Measurements from ENCODE around the gene POC1A. TPM values are rescaled to one million over a fixed set of nuclear protein-coding genes. Genes with fewer than 3 reads are reported as not detected.

POC1A gene
- total and polyA plus RNA-seq, 4 experiments from 2014 or later, result 0.36 to 2.4 (median 1.0) TPM

GRCh38 chr3:52134761-52135160, 19.5 kb downstream of the POC1A start:
- Mint-ChIP-seq H3K27me3 (no peaks in the 10 kb centered on the region), H3K4me3 (no peak overlapping the region), H3K36me3 (no peaks in the 10 kb centered on the region), H3K4me1 (no peaks in the 10 kb centered on the region), H3K27ac (no peak overlapping the region), H3K9me3 (no peaks in the 10 kb centered on the region)
- intact Hi-C loops (cut with micrococcal nuclease), result no loop called here
- ChIA-PET CTCF (ENCODE audit: partially characterized antibody) (interaction anchor here (0.7 to 1.5 kb wide), 3 partner anchors 8 to 195 kb away, joined by 3 to 5 read pairs (median 3); no protein-coding TSS in a partner anchor), POLR2A (ENCODE audit: partially characterized antibody) (no interaction called here)
- Histone ChIP-seq H3K27me3 (ENCODE audit: insufficient read depth, low read length) (no peaks in the 10 kb centered on the region), H3K4me3 (ENCODE audit: low read length in 2 of 2) (no peak overlapping the region), H3K4me1 (ENCODE audit: insufficient read depth, low read length) (no peaks in the 10 kb centered on the region), H3K27ac (ENCODE audit: low read depth, low read length) (no peak overlapping the region), H3K36me3 (ENCODE audit: insufficient read depth, low read length) (no peaks in the 10 kb centered on the region), H3K9me3 (ENCODE audit: control insufficient read depth in 1 of 2, low read length in 2 of 2) (no peaks in the 10 kb centered on the region)
- no peak for DNase-seq

- Mint-ChIP-seq H3K4me1 (no peaks in the 10 kb centered on the region), H3K9me3 (no peaks in the 10 kb centered on the region), H3K27me3 (no peaks in the 10 kb centered on the region), H3K27ac (no peak overlapping the region), H3K36me3 (no peaks in the 10 kb centered on the region), H3K4me3 (no peak overlapping the region)
- no peak overlapping the region for H3K4me3 ChIP-seq (ENCODE audit: low read length in 2 of 2)
- ChIA-PET CTCF (ENCODE audit: partially characterized antibody) (no interaction called here), POLR2A (ENCODE audit: partially characterized antibody) (no interaction called here)
- no peak overlapping the region for H3K27ac ChIP-seq (ENCODE audit: low read depth, low read length)
- H3K9me3 ChIP-seq (ENCODE audit: control insufficient read depth in 1 of 2, low read length in 2 of 2), result no peaks in the 10 kb centered on the region
- intact Hi-C loops (cut with micrococcal nuclease), result no loop called here
- H3K27me3 ChIP-seq (ENCODE audit: insufficient read depth, low read length), result no peaks in the 10 kb centered on the region
- no peaks in the 10 kb centered on the region for H3K36me3 ChIP-seq (ENCODE audit: insufficient read depth, low read length)
- H3K4me1 ChIP-seq (ENCODE audit: insufficient read depth, low read length), result no peaks in the 10 kb centered on the region
- DNase-seq, result no peak
Measured at GRCh38 chr3:52132930-52133329, 21.3 kb downstream of the POC1A start.

- Mint-ChIP-seq H3K36me3 (no peaks in the 10 kb centered on the region), H3K27me3 (no peaks in the 10 kb centered on the region), H3K4me3 (no peak overlapping the region), H3K4me1 (no peaks in the 10 kb centered on the region), H3K9me3 (no peaks in the 10 kb centered on the region), H3K27ac (peak overlapping the region in 1 of 7 donors; percentile 8)
- no peaks in the 10 kb centered on the region for H3K36me3 ChIP-seq (ENCODE audit: insufficient read depth, low read length)
- no peaks in the 10 kb centered on the region for H3K9me3 ChIP-seq (ENCODE audit: control insufficient read depth in 1 of 2, low read length in 2 of 2)
- no peak overlapping the region for H3K4me3 ChIP-seq (ENCODE audit: low read length in 2 of 2)
- no peak overlapping the region for H3K27ac ChIP-seq (ENCODE audit: low read depth, low read length)
- CTCF ChIA-PET (ENCODE audit: partially characterized antibody), result interaction anchor here (0.8 kb wide), 1 partner anchor 128 kb away, joined by 6 read pairs; no protein-coding TSS in a partner anchor
- POLR2A ChIA-PET (ENCODE audit: partially characterized antibody), result no interaction called here
- no peaks in the 10 kb centered on the region for H3K4me1 ChIP-seq (ENCODE audit: insufficient read depth, low read length)
- no peak for DNase-seq
- no peaks in the 10 kb centered on the region for H3K27me3 ChIP-seq (ENCODE audit: insufficient read depth, low read length)
- intact Hi-C loops (cut with micrococcal nuclease), result no loop called here
Measured at GRCh38 chr3:52132041-52132440, 22.2 kb downstream of the POC1A start.

GRCh38 chr3:52130966-52131622, 23.1 kb downstream of the POC1A start:
- Histone ChIP-seq H3K4me3 (ENCODE audit: low read length in 2 of 2) (no peak overlapping the region), H3K36me3 (ENCODE audit: insufficient read depth, low read length) (no peaks in the 10 kb centered on the region), H3K27me3 (ENCODE audit: insufficient read depth, low read length) (no peaks in the 10 kb centered on the region), H3K9me3 (ENCODE audit: control insufficient read depth in 1 of 2, low read length in 2 of 2) (no peaks in the 10 kb centered on the region), H3K4me1 (ENCODE audit: insufficient read depth, low read length) (no peaks in the 10 kb centered on the region), H3K27ac (ENCODE audit: low read depth, low read length) (no peak overlapping the region)
- ChIA-PET POLR2A (ENCODE audit: partially characterized antibody) (no interaction called here), CTCF (ENCODE audit: partially characterized antibody) (interaction anchor here (1.1 kb wide), 1 partner anchor 10 kb away, joined by 3 read pairs; no protein-coding TSS in a partner anchor)
- no peak for DNase-seq
- intact Hi-C loops (cut with micrococcal nuclease), result no loop called here
- Mint-ChIP-seq H3K4me1 (no peaks in the 10 kb centered on the region), H3K27me3 (no peaks in the 10 kb centered on the region), H3K9me3 (no peaks in the 10 kb centered on the region), H3K27ac (no peak overlapping the region), H3K4me3 (no peak overlapping the region), H3K36me3 (no peaks in the 10 kb centered on the region)

GRCh38 chr3:52128118-52128683, 26.0 kb downstream of the POC1A start:
- Histone ChIP-seq H3K4me3 (ENCODE audit: low read length in 2 of 2) (no peak overlapping the region), H3K27me3 (ENCODE audit: insufficient read depth, low read length) (no peaks in the 10 kb centered on the region), H3K36me3 (ENCODE audit: insufficient read depth, low read length) (no peaks in the 10 kb centered on the region), H3K27ac (ENCODE audit: low read depth, low read length) (no peak overlapping the region), H3K4me1 (ENCODE audit: insufficient read depth, low read length) (no peaks in the 10 kb centered on the region), H3K9me3 (ENCODE audit: control insufficient read depth in 1 of 2, low read length in 2 of 2) (no peaks in the 10 kb centered on the region)
- Mint-ChIP-seq H3K4me3 (no peak overlapping the region), H3K4me1 (no peaks in the 10 kb centered on the region), H3K27me3 (no peaks in the 10 kb centered on the region), H3K27ac (peak overlapping the region in 1 of 7 donors; percentile 13), H3K36me3 (no peaks in the 10 kb centered on the region), H3K9me3 (no peaks in the 10 kb centered on the region)
- intact Hi-C loops (cut with micrococcal nuclease), result no loop called here
- no peak for DNase-seq
- ChIA-PET POLR2A (ENCODE audit: partially characterized antibody) (no interaction called here), CTCF (ENCODE audit: partially characterized antibody) (interaction anchor here (1.0 kb wide), 1 partner anchor 127 kb away, joined by 4 read pairs; no protein-coding TSS in a partner anchor)

GRCh38 chr3:52126500-52126899, 27.7 kb downstream of the POC1A start:
- DNase-seq, result no peak
- POLR2A ChIA-PET (ENCODE audit: partially characterized antibody), result no interaction called here
- Histone ChIP-seq H3K36me3 (ENCODE audit: insufficient read depth, low read length) (no peaks in the 10 kb centered on the region), H3K27me3 (ENCODE audit: insufficient read depth, low read length) (no peaks in the 10 kb centered on the region), H3K27ac (ENCODE audit: low read depth, low read length) (no peak overlapping the region), H3K4me1 (ENCODE audit: insufficient read depth, low read length) (no peaks in the 10 kb centered on the region), H3K4me3 (ENCODE audit: low read length in 2 of 2) (no peak overlapping the region), H3K9me3 (ENCODE audit: control insufficient read depth in 1 of 2, low read length in 2 of 2) (no peaks in the 10 kb centered on the region)
- Mint-ChIP-seq H3K36me3 (no peaks in the 10 kb centered on the region), H3K27ac (peak overlapping the region in 1 of 7 donors; percentile 32), H3K9me3 (no peaks in the 10 kb centered on the region), H3K4me1 (no peaks in the 10 kb centered on the region), H3K4me3 (no peak overlapping the region), H3K27me3 (no peaks in the 10 kb centered on the region)
- CTCF ChIA-PET (ENCODE audit: partially characterized antibody), result no interaction called here
- intact Hi-C loops (cut with micrococcal nuclease), result no loop called here

GRCh38 chr3:52126036-52126435, 28.2 kb downstream of the POC1A start:
- H3K4me3 ChIP-seq (ENCODE audit: low read length in 2 of 2), result no peak overlapping the region
- no peaks in the 10 kb centered on the region for H3K27me3 ChIP-seq (ENCODE audit: insufficient read depth, low read length)
- H3K36me3 ChIP-seq (ENCODE audit: insufficient read depth, low read length), result no peaks in the 10 kb centered on the region
- POLR2A ChIA-PET (ENCODE audit: partially characterized antibody), result no interaction called here
- H3K27ac Mint-ChIP-seq, result no peak overlapping the region
- no peaks in the 10 kb centered on the region for H3K9me3 Mint-ChIP-seq
- H3K4me3 Mint-ChIP-seq, result no peak overlapping the region
- H3K4me1 Mint-ChIP-seq, result no peaks in the 10 kb centered on the region
- CTCF ChIA-PET (ENCODE audit: partially characterized antibody), result interaction anchor here (0.6 kb wide), 1 partner anchor 174 kb away, joined by 4 read pairs; no protein-coding TSS in a partner anchor
- no peaks in the 10 kb centered on the region for H3K9me3 ChIP-seq (ENCODE audit: control insufficient read depth in 1 of 2, low read length in 2 of 2)
- no peaks in the 10 kb centered on the region for H3K36me3 Mint-ChIP-seq
- no peak overlapping the region for H3K27ac ChIP-seq (ENCODE audit: low read depth, low read length)
- no peak for DNase-seq
- intact Hi-C loops (cut with micrococcal nuclease), result no loop called here
- H3K4me1 ChIP-seq (ENCODE audit: insufficient read depth, low read length), result no peaks in the 10 kb centered on the region
- H3K27me3 Mint-ChIP-seq, result no peaks in the 10 kb centered on the region

Measured in CD4-positive, alpha-beta memory T cell (primary cell).